AG10803 (cell line): ENCODE data around the gene IKBKE.

Experiments used
- DNase-seq: peaks from one replicate; pipeline ENCODE4 v3.0.0; 2010; ENCODE audit warnings: low read depth
- H3K4me3 ChIP-seq: 2 replicates; pipeline ENCODE4 v1.5.1; 2011; ENCODE audit warnings: mild to moderate bottlenecking, low read length, control low read depth
- TF ChIP-seq, protein P1 (sequence below): conservative IDR thresholded peaks from 2 replicates; pipeline ENCODE4 v1.5.1; 2011; ENCODE audit warnings: mild to moderate bottlenecking, low read length, control low read depth, inconsistent platforms

Gene IKBKE

GRCh38 chr1:206435445-206435844 lies 34.8 kb upstream of the IKBKE start:
- no peak overlapping the region for H3K4me3 ChIP-seq
- no peak for DNase-seq
- TF ChIP-seq, protein P1, sequence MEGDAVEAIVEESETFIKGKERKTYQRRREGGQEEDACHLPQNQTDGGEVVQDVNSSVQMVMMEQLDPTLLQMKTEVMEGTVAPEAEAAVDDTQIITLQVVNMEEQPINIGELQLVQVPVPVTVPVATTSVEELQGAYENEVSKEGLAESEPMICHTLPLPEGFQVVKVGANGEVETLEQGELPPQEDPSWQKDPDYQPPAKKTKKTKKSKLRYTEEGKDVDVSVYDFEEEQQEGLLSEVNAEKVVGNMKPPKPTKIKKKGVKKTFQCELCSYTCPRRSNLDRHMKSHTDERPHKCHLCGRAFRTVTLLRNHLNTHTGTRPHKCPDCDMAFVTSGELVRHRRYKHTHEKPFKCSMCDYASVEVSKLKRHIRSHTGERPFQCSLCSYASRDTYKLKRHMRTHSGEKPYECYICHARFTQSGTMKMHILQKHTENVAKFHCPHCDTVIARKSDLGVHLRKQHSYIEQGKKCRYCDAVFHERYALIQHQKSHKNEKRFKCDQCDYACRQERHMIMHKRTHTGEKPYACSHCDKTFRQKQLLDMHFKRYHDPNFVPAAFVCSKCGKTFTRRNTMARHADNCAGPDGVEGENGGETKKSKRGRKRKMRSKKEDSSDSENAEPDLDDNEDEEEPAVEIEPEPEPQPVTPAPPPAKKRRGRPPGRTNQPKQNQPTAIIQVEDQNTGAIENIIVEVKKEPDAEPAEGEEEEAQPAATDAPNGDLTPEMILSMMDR: no peak

GRCh38 chr1:206438554-206438953 lies 31.7 kb upstream of the IKBKE start:
- TF ChIP-seq, protein P1: no peak

GRCh38 chr1:206439205-206439604 lies 31.1 kb upstream of the IKBKE start:
- H3K4me3 ChIP-seq: no peak overlapping the region
- DNase-seq: no peak
- TF ChIP-seq, protein P1: no peak

More at GRCh38 chr1:206438554-206438953, 31.7 kb upstream of the IKBKE start:
- no peak overlapping the region for H3K4me3 ChIP-seq
- DNase-seq: no peak

GRCh38 chr1:206441336-206441967 lies 28.8 kb upstream of the IKBKE start:
- H3K4me3 ChIP-seq: no peak overlapping the region
- DNase-seq: no peak
- TF ChIP-seq, protein P1: no peak

- no peak for DNase-seq
- H3K4me3 ChIP-seq: no peak overlapping the region
- TF ChIP-seq, protein P1: no peak
Measured at GRCh38 chr1:206442101-206442500, 28.2 kb upstream of the IKBKE start.

GRCh38 chr1:206445116-206445515 lies 25.2 kb upstream of the IKBKE start:
- DNase-seq: peak; percentile 45
- TF ChIP-seq, protein P1: no peak
- no peak overlapping the region for H3K4me3 ChIP-seq

DNA sequence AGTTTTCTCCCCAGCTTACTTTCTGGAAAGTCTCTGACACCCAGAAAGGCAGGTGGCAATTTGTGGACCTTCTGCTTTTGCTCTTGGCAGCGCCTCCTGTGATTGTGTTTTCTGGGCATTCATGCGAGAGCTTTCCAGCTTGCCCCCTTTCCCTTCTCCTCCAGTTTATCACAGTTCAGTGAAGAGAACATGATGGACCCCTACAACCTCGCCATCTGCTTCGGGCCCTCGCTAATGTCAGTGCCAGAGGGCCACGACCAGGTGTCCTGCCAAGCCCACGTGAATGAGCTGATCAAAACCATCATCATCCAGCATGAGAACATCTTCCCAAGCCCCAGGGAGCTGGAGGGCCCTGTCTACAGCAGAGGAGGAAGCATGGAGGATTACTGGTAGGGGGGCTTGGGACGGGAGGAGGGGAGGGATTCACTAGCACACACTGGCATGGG lies 24.3 kb upstream of the IKBKE start:
- H3K4me3 ChIP-seq: no peak overlapping the region
- no peak for DNase-seq
- TF ChIP-seq, protein P1: no peak
